Measurements from ENCODE around the gene BLTP1.
"Not testable (repeated sequence)": the region's sequence is repeated elsewhere in the genome, so short reads cannot be mapped to it uniquely, and the experiment has no call there.

Gene BLTP1

DNA sequence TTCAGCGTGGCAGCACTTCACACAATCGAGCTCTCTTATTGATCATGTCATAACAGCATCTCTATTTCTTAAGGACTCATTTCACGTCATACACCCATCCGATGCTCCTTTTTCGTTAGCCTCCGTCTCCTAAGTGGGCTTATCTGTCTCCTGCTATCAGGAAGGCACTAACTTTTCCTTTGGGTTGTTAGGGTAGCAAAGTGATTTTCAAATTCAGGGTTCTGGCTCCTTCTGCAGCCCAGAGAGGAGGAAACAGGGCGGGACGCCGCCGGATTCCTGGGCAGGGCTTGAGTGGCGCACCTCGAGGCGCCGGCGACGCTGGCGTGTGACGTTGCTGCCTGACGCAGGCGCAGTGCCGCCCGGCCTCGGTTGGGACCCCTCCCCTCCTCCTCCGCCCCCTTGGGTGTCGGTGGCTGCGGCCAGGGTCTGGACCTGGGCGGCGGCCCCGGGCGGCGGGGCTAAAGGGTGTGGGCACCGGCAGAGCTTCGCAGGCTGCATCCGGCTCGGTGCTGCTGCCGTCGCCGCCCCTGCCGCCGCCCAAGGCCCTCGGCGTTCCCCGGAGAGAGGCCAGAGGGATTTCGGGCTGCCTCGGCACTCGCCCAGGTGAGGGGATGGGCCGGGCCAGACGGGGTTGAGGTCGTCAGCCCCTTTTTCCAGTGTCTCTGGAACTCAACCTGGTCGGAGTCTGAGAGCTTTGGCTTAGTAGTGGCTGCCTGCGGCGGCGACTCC, at the start of gene BLTP1:
BLTP1 (plus strand) TSS at position 350 of the 729 bp plus-strand sequence. CDS start 18,317 bp downstream, outside the sequence.
- peak; percentile 75 for DNase-seq (ENCODE audit: low read depth)

DNA sequence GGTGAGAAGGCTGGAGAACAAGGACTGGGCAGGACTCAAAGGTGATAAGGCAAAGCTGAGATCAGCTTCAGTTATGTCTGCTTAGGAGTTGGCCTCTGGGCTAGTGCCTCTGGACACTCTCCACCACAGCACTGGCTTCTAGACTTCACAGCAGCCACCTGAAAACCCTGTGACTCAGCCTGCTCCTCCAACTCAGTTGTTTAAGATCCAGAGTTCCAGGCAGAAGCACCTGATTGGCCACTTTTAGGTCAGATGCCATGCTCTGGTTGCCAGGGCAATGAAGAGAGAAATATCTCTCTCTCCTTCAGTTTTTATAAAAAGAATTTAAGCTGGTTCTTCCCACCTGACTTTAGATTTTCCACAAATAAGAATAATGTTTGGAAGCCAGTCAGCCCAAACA, 47.9 kb upstream of the BLTP1 start:
- DNase-seq (ENCODE audit: low read depth) = no peak

DNA sequence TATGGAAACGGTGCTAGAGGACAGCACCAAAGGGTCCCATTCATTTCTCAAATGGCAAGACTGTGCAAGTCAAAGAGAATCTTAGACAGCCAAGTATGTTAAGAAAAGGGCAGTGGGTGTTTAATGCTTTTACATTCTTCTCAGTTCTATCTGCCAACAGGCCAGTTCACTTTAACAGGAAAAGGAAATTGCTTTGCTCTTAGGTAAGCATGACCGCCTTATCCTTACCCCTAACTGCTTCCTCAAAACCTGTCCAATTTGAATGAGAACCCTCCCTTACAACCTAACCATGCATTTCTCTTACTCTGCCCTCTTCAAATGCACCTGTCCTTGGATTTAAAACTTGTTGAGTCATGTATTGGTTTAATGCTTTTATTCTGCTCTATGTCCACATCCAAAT, 44.5 kb upstream of the BLTP1 start:
- DNase-seq (ENCODE audit: low read depth) = no peak

DNA sequence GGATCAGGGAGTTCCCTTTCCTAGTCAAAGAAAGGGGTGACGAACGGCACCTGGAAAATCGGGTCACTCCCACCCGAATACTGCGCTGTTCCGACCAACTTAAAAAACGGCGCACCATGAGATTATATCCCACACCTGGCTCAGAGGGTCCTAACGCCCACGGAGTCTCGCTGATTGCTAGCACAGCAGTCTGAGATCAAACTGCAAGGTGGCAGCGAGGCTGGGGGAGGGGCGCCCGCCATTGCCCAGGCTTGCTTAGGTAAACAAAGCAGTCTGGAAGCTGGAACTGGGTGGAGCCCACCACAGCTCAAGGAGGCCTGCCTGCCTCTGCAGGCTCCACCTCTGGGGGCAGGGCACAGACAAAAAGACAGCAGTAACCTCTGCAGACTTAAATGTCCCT, 41.8 kb upstream of the BLTP1 start:
- not testable (repeated sequence) for DNase-seq (ENCODE audit: low read depth)

DNA sequence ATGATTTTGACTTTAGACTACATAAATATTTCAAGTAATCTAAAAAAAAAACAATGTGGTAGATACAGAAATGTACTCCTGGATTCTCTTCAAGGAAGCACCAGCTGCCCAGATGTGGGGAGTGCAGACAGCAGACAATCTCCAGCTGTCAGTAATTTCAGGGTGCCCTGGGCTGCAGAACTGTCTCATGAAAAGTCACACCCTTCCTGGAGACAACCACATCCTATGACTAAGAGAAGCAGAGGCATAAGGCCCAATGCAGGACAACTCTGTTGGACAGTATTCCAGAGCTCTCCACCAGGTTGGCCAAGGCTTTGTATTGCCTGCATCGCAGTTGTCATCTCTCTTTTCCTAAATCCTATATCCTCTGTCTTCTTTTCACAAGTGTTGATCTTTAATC, 34.4 kb upstream of the BLTP1 start:
- no peak for DNase-seq (ENCODE audit: low read depth)

DNA sequence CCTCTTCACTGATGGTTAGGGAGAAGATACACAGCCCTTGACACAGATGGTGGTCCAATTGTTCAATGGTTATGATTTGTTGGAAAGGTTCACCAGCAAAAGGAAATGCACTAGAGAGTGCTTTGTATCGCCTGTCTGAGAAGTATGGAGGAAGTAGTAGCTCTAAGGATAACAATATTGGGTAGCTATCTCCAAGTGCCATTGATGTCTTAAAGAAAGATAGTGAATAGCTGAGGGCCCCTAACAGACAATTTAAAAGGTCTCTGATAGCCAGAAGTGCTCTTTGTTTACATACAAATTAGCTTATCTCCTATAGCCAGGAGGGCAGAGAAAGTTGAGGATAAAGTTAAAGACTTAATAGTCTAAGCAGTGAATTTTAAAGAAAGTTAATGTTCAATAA, 33.9 kb upstream of the BLTP1 start:
- DNase-seq (ENCODE audit: low read depth) = no peak

GRCh38 chr4:122119739-122120138, 32.4 kb upstream of the BLTP1 start:
- DNase-seq (ENCODE audit: low read depth) = no peak

- no peak for DNase-seq (ENCODE audit: low read depth)
Measured at GRCh38 chr4:122121593-122121992, 30.5 kb upstream of the BLTP1 start.

- no peak for DNase-seq (ENCODE audit: low read depth)
Measured at GRCh38 chr4:122122083-122122482, 30.0 kb upstream of the BLTP1 start.

DNA sequence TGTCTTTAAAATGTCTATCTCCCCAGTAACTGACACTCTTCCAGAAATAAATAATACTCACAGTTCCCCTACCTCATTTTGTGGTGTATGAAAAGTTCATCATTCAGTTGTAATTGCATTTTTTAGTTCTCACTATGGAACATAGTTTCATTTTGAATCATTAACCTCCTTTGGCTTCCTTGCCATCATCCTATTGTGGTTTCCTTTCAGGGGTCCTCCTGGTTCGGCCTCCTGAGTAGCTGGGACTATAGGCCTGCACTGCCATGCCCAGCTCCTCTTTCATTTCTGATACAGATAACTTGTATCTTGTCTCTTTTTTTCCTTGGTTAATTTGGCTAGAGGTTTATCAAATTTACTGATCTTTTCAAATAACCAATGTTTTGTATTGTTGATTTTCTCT, 23.1 kb upstream of the BLTP1 start:
- DNase-seq (ENCODE audit: low read depth) = no peak

DNA sequence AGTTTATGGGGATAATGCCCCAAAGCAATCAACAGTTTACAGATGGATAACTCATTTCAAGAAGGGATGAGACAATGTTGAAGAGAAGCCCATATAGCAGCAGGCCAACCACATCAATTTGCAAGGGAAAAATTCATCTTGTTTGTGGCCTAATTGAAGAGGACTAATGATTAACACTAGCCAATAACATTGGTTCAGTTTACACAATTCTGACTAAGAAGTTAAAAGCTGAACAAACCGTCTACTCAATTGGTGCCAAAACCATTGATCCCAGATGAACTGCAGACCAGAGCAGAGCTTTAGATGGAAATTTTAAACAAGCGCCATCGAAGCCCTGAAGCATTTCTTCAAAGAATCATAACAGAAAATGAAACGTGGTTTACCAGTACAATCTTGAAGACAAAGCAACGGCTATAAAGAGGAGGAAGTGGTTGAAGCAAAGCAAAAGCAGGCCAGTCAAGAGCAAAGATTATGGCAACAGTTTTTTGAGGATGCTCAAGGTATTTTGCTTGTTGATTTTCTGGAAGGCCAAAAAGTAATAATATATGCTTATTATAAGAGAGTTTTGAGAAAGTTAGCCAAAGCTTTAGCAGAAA, 20.5 kb upstream of the BLTP1 start:
- DNase-seq (ENCODE audit: low read depth) = no peak

- DNase-seq (ENCODE audit: low read depth) = no peak
Measured at GRCh38 chr4:122132891-122133290, 19.2 kb upstream of the BLTP1 start.

GRCh38 chr4:122139139-122139538, 13.0 kb upstream of the BLTP1 start:
- no peak for DNase-seq (ENCODE audit: low read depth)

DNA sequence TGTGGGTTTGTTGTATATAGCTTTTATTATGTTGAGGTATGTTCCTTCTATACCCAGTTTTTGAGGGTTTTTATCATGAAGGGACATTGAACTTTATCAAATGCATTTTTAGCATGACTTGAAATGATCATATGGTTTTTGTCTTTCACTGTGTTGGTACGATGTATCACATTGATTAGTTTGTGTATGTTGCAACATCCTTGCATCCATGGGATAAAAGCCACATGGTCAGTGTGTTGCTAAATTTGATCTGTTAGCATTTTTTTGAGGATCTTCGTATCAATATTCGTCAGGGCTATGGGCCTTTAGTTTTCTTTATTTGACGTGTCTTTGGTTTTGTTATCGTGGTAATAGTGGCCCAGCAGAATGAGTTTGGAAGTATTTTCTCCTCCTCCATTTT, 11.3 kb upstream of the BLTP1 start:
- no peak for DNase-seq (ENCODE audit: low read depth)

- DNase-seq (ENCODE audit: low read depth) = no peak
Measured at GRCh38 chr4:122142687-122143086, 9.4 kb upstream of the BLTP1 start.

- no peak for DNase-seq (ENCODE audit: low read depth)
Measured at GRCh38 chr4:122146652-122147051, 5.5 kb upstream of the BLTP1 start.

DNA sequence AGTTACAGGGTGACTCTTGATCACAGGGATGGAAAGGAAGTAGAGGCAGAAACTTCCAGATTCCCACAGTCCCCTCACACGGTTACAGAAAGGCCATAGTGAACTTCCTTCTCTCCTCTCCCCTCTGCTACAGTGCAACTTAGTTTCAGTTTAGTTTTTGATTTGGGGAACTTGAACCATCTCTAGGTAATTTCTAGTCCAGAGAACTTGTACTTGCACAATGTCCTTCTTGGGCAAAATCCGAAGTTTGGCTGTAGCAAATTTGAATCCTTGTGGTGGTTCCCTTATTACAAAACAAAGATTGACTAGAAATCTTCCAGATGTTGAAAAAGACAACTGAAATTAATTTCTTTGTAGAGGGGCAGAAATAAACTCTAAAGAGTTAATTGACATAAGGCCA, 1.2 kb upstream of the BLTP1 start:
- DNase-seq (ENCODE audit: low read depth) = no peak

GRCh38 chr4:122152711-122153226, 638 bp downstream of the BLTP1 start:
- peak; percentile 39 for DNase-seq (ENCODE audit: low read depth)

DNA sequence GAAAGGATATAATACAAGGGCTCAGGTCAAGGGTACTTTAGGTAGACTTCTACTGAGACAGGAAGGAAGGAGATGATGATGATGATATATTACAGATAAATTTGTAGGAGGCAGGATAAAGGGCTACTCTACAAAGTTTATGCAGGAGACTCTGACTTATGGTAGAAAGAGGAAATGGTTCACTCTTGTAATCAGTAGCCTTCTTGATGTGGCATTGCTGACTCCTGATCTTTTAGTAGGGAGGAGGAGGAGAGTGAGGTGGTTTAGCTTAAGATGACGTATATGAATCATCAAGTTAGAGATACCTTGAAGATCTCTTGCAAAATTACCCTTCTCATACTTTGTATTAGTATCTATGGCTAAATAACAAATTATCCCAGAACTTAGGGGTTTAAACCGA, 4.7 kb downstream of the BLTP1 start:
- DNase-seq (ENCODE audit: low read depth) = peak; percentile 26

DNA sequence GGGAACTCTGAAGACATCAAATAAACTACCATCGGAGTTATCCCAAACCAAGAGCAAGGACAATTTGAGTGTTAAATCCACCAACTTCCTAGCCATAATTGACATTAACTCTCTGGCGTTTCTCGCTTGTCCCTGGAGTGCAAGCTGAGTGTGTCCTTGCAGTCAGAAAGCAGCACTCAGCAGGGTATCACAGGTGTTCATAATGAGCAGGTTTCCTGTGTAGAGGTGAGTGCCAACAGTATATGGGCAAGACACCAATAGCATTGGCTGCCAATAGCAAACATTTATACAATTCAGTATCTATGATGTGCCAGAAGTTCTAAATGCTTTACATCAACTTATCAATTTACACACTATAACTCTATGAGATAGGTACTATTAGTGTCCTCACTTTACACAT, 11.2 kb downstream of the BLTP1 start:
- DNase-seq (ENCODE audit: low read depth) = no peak

DNA sequence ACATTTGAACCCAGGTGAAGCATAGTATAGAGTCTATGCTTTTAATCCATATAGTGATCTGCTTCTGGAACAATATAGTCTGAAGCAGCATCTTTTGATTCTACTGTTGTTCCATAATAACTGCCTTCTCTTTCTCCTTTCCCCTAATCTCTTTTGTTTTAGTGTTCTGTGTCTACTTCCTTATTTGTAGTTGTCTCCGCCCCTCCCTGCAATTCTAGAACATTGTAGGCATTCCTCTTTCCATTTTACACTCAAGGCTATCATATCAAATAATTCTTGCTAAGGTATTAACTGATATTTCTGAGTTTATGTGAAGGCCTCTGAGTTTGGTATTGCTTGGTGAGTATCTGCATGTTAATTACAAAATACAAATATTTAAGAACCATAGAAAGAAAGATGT, 11.6 kb downstream of the BLTP1 start:
- no peak for DNase-seq (ENCODE audit: low read depth)

GRCh38 chr4:122167369-122167768, 15.2 kb downstream of the BLTP1 start:
- DNase-seq (ENCODE audit: low read depth) = no peak

DNA sequence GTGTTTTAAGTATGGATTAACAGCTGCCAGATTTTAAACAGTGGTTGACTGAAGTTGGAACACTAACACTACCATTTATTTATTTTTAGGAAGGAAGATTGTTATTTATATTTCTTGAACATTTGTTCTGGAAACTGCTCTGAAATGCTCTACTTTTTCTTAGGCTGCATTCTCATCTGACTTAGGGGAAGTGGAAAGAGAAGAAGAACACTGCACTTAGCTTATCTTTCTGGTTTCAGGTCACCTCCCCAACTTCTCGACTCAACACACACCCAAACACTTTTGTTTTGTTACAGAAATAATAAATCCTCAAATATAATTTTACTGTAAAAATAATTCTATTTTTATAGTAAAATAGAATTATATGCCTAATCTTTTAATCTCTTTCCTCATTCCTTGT, 18.6 kb downstream of the BLTP1 start:
- DNase-seq (ENCODE audit: low read depth) = no peak

- no peak for DNase-seq (ENCODE audit: low read depth)
Measured at GRCh38 chr4:122171323-122171722, 19.2 kb downstream of the BLTP1 start.
